ENCODE data around the gene ZNF485.

DNA sequence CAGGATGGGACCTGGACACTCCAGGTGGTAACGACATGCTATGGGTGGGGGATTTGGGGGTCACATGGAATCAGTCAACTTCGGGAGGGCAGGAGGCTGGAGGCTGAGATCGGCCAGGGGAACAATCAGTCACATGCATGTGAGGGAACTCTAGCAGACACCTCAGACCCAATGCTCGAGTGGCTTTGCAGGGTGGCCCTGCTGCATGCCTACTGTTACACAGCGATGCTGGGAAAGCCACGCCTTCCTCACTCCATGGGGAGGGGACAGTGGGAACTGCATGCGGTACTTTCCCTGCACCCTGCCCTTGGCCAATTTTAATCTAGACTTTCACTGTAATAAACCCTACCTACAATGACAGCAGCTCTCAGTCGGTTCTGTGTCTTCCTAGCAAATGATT lies 49.1 kb downstream of the ZNF485 start:
- TF ChIP-seq EZH2phosphoT487 (IDR thresholded peaks at IDR 0.05; ENCODE audit: insufficient read depth, low read depth) (no peak), EZH2 (IDR thresholded peaks at IDR 0.05; ENCODE audit: insufficient read depth, poor library complexity, severe bottlenecking) (no peak)

Measured in GM23248 (cell line).